ENCODE results near the gene ZC3H7A. TPM values are rescaled to one million over a fixed set of nuclear protein-coding genes. Genes with fewer than 3 reads are reported as not detected.

Gene ZC3H7A
- total RNA-seq, 5 donors from 2014 or later (not counting 1 experiment from before 2014, with no cell fraction given), result 57.6 to 115 (median 68.2) TPM

- no peaks in the 10 kb centered on the region for H3K27me3 ChIP-seq (replicated peaks in 1 of 2; ENCODE audit: control insufficient read depth in 2 of 2, extremely low read depth in 1 of 2, insufficient read depth in 2 of 2, low read length in 1 of 2)
- Mint-ChIP-seq H3K4me1 (peaks cover 38 to 46% (median 39%) of the 10 kb centered on the region in 3 donors), H3K27ac (peak overlapping the region; percentile 93 to 96), H3K27me3 (no peaks in the 10 kb centered on the region), H3K4me3 (peak overlapping the region; percentile 88 to 96 (median 90)), H3K36me3 (peaks cover under 1% of the 10 kb centered on the region), H3K9me3 (no peaks in the 10 kb centered on the region)
- H3K4me1 ChIP-seq (ENCODE audit: control insufficient read depth in 1 of 2, extremely low read depth in 1 of 2, insufficient read depth in 2 of 2, low read length in 2 of 2), result peaks cover 5 to 37% of the 10 kb centered on the region in 2 experiments
- no peak for ATAC-seq (replicated peaks in 1 of 4)
- no peak overlapping the region for H3K4me3 ChIP-seq (ENCODE audit: control insufficient read depth in 1 of 2, extremely low read depth in 1 of 2, low read length in 1 of 2)
- no peak for DNase-seq
- ChIA-PET CTCF (interaction anchor here in 1 of 2 donors (1.4 to 3.2 kb wide), 3 partner anchors 35 to 53 kb away, joined by 4 to 20 read pairs (median 7); partner anchors contain the start of gene ZC3H7A), POLR2A (interaction anchor here (0.6 to 2.1 kb wide), 6 partner anchors 37 to 170 kb away, joined by 3 to 13 read pairs (median 4); partner anchors contain the start of gene ZC3H7A (in 1 of the 2))
- 100% methylated on average over 2 of the region's 5 CpGs for WGBS (ENCODE audit: insufficient coverage)
- H3K9me3 ChIP-seq, result no peaks in the 10 kb centered on the region
- H3K27ac ChIP-seq (ENCODE audit: low read length), result no peak overlapping the region
- H3K36me3 ChIP-seq (ENCODE audit: control insufficient read depth in 2 of 2, extremely low read depth in 1 of 2, insufficient read depth in 1 of 2, low read length in 1 of 2), result no peaks in the 10 kb centered on the region
Observed at GRCh38 chr16:11744075-11744470, 53.0 kb downstream of the ZC3H7A start.

GRCh38 chr16:11743308-11744074 is 53.6 kb downstream of the ZC3H7A start:
- Mint-ChIP-seq H3K36me3 (no peaks in the 10 kb centered on the region), H3K4me1 (peaks cover 44 to 52% (median 45%) of the 10 kb centered on the region in 3 donors), H3K4me3 (peak overlapping the region; percentile 88 to 96 (median 90)), H3K27ac (peak overlapping the region; percentile 93 to 96), H3K27me3 (no peaks in the 10 kb centered on the region), H3K9me3 (no peaks in the 10 kb centered on the region)
- ChIA-PET CTCF (interaction anchor here (0.7 to 3.2 kb wide), 5 partner anchors 25 to 61 kb away, joined by 4 to 20 read pairs (median 4); partner anchors contain the start of gene ZC3H7A (in 1 of the 2)), POLR2A (interaction anchor here (0.6 to 2.1 kb wide), 15 partner anchors 8 to 183 kb away, joined by 3 to 13 read pairs (median 4); partner anchors contain the start of gene ZC3H7A (in 1 of the 2))
- no peak for ATAC-seq (replicated peaks in 1 of 4)
- Histone ChIP-seq H3K4me3 (ENCODE audit: control insufficient read depth in 1 of 2, extremely low read depth in 1 of 2, low read length in 1 of 2) (peak overlapping the region; percentile 62 to 86), H3K9me3 (no peaks in the 10 kb centered on the region), H3K27me3 (replicated peaks in 1 of 2; ENCODE audit: control insufficient read depth in 2 of 2, extremely low read depth in 1 of 2, insufficient read depth in 2 of 2, low read length in 1 of 2) (no peaks in the 10 kb centered on the region), H3K4me1 (ENCODE audit: control insufficient read depth in 1 of 2, extremely low read depth in 1 of 2, insufficient read depth in 2 of 2, low read length in 2 of 2) (peaks cover 5 to 43% of the 10 kb centered on the region in 2 experiments), H3K36me3 (ENCODE audit: control insufficient read depth in 2 of 2, extremely low read depth in 1 of 2, insufficient read depth in 1 of 2, low read length in 1 of 2) (no peaks in the 10 kb centered on the region), H3K27ac (ENCODE audit: low read length) (peak overlapping the region; percentile 97)
- DNase-seq, result peak in 23 of 35 experiments; percentile 1 to 56 (median 17)
- WGBS (ENCODE audit: insufficient coverage), result 57% methylated on average over 6 of the region's 21 CpGs

- peak within 1 kb of the TSS; percentile 97 for H3K27ac ChIP-seq (ENCODE audit: low read length)
- CTCF ChIA-PET, result interaction anchor here (0.5 to 3.2 kb wide), 6 partner anchors 24 to 136 kb away, joined by 3 to 20 read pairs (median 4); partner anchors contain the start of gene ZC3H7A (in 1 of the 2)
- H3K27me3 ChIP-seq (replicated peaks in 1 of 2; ENCODE audit: control insufficient read depth in 2 of 2, extremely low read depth in 1 of 2, insufficient read depth in 2 of 2, low read length in 1 of 2), result no peaks in the 10 kb centered on the region
- no peaks in the 10 kb centered on the region for H3K9me3 ChIP-seq
- under 1% methylated on average over 84 of the region's 96 CpGs for WGBS (ENCODE audit: insufficient coverage)
- Mint-ChIP-seq H3K9me3 (no peaks in the 10 kb centered on the region), H3K4me3 (peak within 1 kb of the TSS; percentile 90 to 96 (median 94)), H3K4me1 (peaks cover 51 to 57% (median 53%) of the 10 kb centered on the region in 3 donors), H3K27ac (peak within 1 kb of the TSS; percentile 93 to 96), H3K36me3 (peaks cover 6% of the 10 kb centered on the region), H3K27me3 (no peaks in the 10 kb centered on the region)
- H3K36me3 ChIP-seq (ENCODE audit: control insufficient read depth in 2 of 2, extremely low read depth in 1 of 2, insufficient read depth in 1 of 2, low read length in 1 of 2), result no peaks in the 10 kb centered on the region
- ATAC-seq (replicated peaks in 1 of 4) (peak; percentile 91 to 97 (median 93)), DNase-seq (peak; percentile 96 to 100 (median 99))
- POLR2A ChIA-PET, result interaction anchor here (0.6 to 2.1 kb wide), 12 partner anchors 8 to 182 kb away, joined by 3 to 14 read pairs (median 4); partner anchors contain the start of gene ZC3H7A (in 1 of the 2)
- peak within 1 kb of the TSS; percentile 62 to 86 for H3K4me3 ChIP-seq (ENCODE audit: control insufficient read depth in 1 of 2, extremely low read depth in 1 of 2, low read length in 1 of 2)
- peaks cover 5 to 47% of the 10 kb centered on the region in 2 experiments for H3K4me1 ChIP-seq (ENCODE audit: control insufficient read depth in 1 of 2, extremely low read depth in 1 of 2, insufficient read depth in 2 of 2, low read length in 2 of 2)
Observed at GRCh38 chr16:11742536-11743307, 54.3 kb downstream of the ZC3H7A start, which contains the start of gene TXNDC11. Gene TXNDC11 (minus strand): TSS chr16:11742857. CDS start chr16:11742730, 127 bp downstream.

GRCh38 chr16:11742093-11742535 is 54.9 kb downstream of the ZC3H7A start:
- no peaks in the 10 kb centered on the region for H3K27me3 ChIP-seq (replicated peaks in 1 of 2; ENCODE audit: control insufficient read depth in 2 of 2, extremely low read depth in 1 of 2, insufficient read depth in 2 of 2, low read length in 1 of 2)
- no peaks in the 10 kb centered on the region for H3K9me3 Mint-ChIP-seq
- under 1% methylated on average over 37 of the region's 37 CpGs for WGBS (ENCODE audit: insufficient coverage)
- H3K36me3 ChIP-seq (ENCODE audit: control insufficient read depth in 2 of 2, extremely low read depth in 1 of 2, insufficient read depth in 1 of 2, low read length in 1 of 2), result no peaks in the 10 kb centered on the region
- H3K4me3 Mint-ChIP-seq, result peak overlapping the region; percentile 90 to 96 (median 94)
- ChIA-PET CTCF (interaction anchor here in 1 of 2 donors (0.7 to 3.2 kb wide), 5 partner anchors 23 to 137 kb away, joined by 3 to 20 read pairs (median 4); partner anchors contain the start of gene ZC3H7A), POLR2A (interaction anchor here (0.6 to 2.1 kb wide), 7 partner anchors 9 to 182 kb away, joined by 3 to 14 read pairs (median 4); partner anchors contain the start of gene ZC3H7A (in 1 of the 2))
- DNase-seq (peak in 14 of 35 experiments; percentile 5 to 45 (median 20)), ATAC-seq (replicated peaks in 1 of 4) (peak; percentile 4 to 48 (median 28))
- H3K4me1 ChIP-seq (ENCODE audit: control insufficient read depth in 1 of 2, extremely low read depth in 1 of 2, insufficient read depth in 2 of 2, low read length in 2 of 2), result peaks cover 5 to 47% of the 10 kb centered on the region in 2 experiments
- peak overlapping the region; percentile 42 for H3K27ac ChIP-seq (ENCODE audit: low read length)
- peak overlapping the region; percentile 83 to 88 for H3K27ac Mint-ChIP-seq
- H3K9me3 ChIP-seq, result no peaks in the 10 kb centered on the region
- H3K4me1 Mint-ChIP-seq, result peaks cover 54 to 60% (median 59%) of the 10 kb centered on the region in 3 donors
- H3K4me3 ChIP-seq (ENCODE audit: control insufficient read depth in 1 of 2, extremely low read depth in 1 of 2, low read length in 1 of 2), result peak overlapping the region; percentile 62 to 86
- no peaks in the 10 kb centered on the region for H3K27me3 Mint-ChIP-seq
- H3K36me3 Mint-ChIP-seq, result peaks cover 6% of the 10 kb centered on the region

- Mint-ChIP-seq H3K36me3 (peaks cover 19% of the 10 kb centered on the region), H3K9me3 (no peaks in the 10 kb centered on the region), H3K27ac (peak overlapping the region; percentile 83 to 88), H3K4me1 (peaks cover 68 to 74% (median 69%) of the 10 kb centered on the region in 3 donors), H3K27me3 (no peaks in the 10 kb centered on the region), H3K4me3 (peak overlapping the region; percentile 90 to 96 (median 94))
- Histone ChIP-seq H3K4me1 (ENCODE audit: control insufficient read depth in 1 of 2, extremely low read depth in 1 of 2, insufficient read depth in 2 of 2, low read length in 2 of 2) (peaks cover 5 to 47% of the 10 kb centered on the region in 2 experiments), H3K27ac (ENCODE audit: low read length) (no peak overlapping the region), H3K27me3 (replicated peaks in 1 of 2; ENCODE audit: control insufficient read depth in 2 of 2, extremely low read depth in 1 of 2, insufficient read depth in 2 of 2, low read length in 1 of 2) (no peaks in the 10 kb centered on the region), H3K9me3 (no peaks in the 10 kb centered on the region), H3K4me3 (ENCODE audit: control insufficient read depth in 1 of 2, extremely low read depth in 1 of 2, low read length in 1 of 2) (peak overlapping the region in 1 of 2 donors; percentile 1), H3K36me3 (ENCODE audit: control insufficient read depth in 2 of 2, extremely low read depth in 1 of 2, insufficient read depth in 1 of 2, low read length in 1 of 2) (peaks cover 0 to 15% of the 10 kb centered on the region in 2 donors)
- POLR2A ChIA-PET, result no interaction called here
- DNase-seq (no peak), ATAC-seq (replicated peaks in 1 of 4) (no peak)
- WGBS (ENCODE audit: insufficient coverage), result no CpG with 5 or more reads among the region's 3 CpGs
- CTCF ChIA-PET, result interaction anchor here in 1 of 2 donors (1.8 kb wide), 1 partner anchor 57 kb away, joined by 7 read pairs; the partner anchor contains the start of gene ZC3H7A
Observed at GRCh38 chr16:11740567-11740966, 56.5 kb downstream of the ZC3H7A start.

Data from T-cell (primary cell).